Psoas muscle (tissue), 8 donors: Measurements from ENCODE around the gene PCNX4. TPM values are rescaled to one million over a fixed set of nuclear protein-coding genes. Genes with fewer than 3 reads are reported as not detected.

Experiments
- ATAC-seq, 4 donors: fragments of 200-7000 bp; cut with Tn5 transposase; one replicate each; pipeline ENCODE4 v1.9.1; 2020; ENCODE audit warnings: moderate library complexity in 3 of 4, mild to moderate bottlenecking in 2 of 4
- DNase-seq, 2 donors: peaks; one replicate each; pipeline ENCODE4 v3.0.0-alpha.2; 2020
- H3K27ac ChIP-seq: fragments of 200-600 bp; one replicate; pipeline ENCODE4 v1.8.0; 2022
- H3K27me3 ChIP-seq, 3 donors: fragments of 200-600 bp in 1 of 3; one replicate each; pipeline versions ENCODE4 v1.6.1 to v1.8.0; 2013 to 2022; ENCODE audit warnings: low read length in 2 of 3, mild to moderate bottlenecking in 2 of 3, moderate library complexity in 1 of 3; ENCODE audit not compliant: insufficient read depth in 3 of 3
- H3K36me3 ChIP-seq, 2 donors: fragments of 200-600 bp in 1 of 2; one replicate each; pipeline versions ENCODE4 v1.6.1 to v1.8.0; 2013 to 2022; ENCODE audit warnings: low read depth in 1 of 2, mild to moderate bottlenecking in 1 of 2, moderate library complexity in 1 of 2; ENCODE audit not compliant: insufficient read depth in 1 of 2
- H3K4me1 ChIP-seq: fragments of 200-600 bp; one replicate; pipeline ENCODE4 v1.8.0; 2022
- H3K4me3 ChIP-seq: fragments of 200-600 bp; one replicate; pipeline ENCODE4 v1.8.0; 2022; ENCODE audit warnings: mild to moderate bottlenecking
- H3K9me3 ChIP-seq: fragments of 200-600 bp; one replicate; pipeline ENCODE4 v1.8.0; 2022
- CTCF ChIP-seq: fragments of 200-600 bp; IDR thresholded peaks from one replicate; pipeline ENCODE4 v1.8.0; 2022; ENCODE audit warnings: antibody characterized with exemption
- WGBS, 3 donors: extraction: QIAGEN DNeasy Blood & Tissue Kit; methylation state at CpG; one replicate each; pipeline versions ENCODE4 v1.1.6 to v1.1.7; 2013; 5-methylcytosine and 5-hydroxymethylcytosine counted together
- intact Hi-C, 2 donors: fragments of 100-400 bp; cut with DNase I; formaldehyde crosslinking; loops; one replicate each; pipeline versions ENCODE4 v1.11.0 to v1.14.2; 2022
- polyA plus RNA-seq, 3 donors: library from polyadenylated mRNA; stranded (reverse); fragments of 200-250 nt; gene quantifications; one replicate each; pipeline ENCODE4 v1.2.3, GENCODE V29; 2013
- total RNA-seq, 4 donors: library from RNA; stranded (reverse); fragmentation: NEBNext Ultra II Directional in 2 of 4; extraction: Animal tissue kit (Norgen Biotek cat#: 25700) in 2 of 4; gene quantifications; one replicate each; pipeline versions ENCODE4 v1.2.1 to v1.2.4, GENCODE V29; 2021 to 2023
- donor health status: healthy with polysubstance abuse.
- donor health status: DM: no; HTN: no; CAD: no; lungs with moderate emphysema.
- donor health status: Bipolar disorder and iron deficiency.
- donor health status: healthy.
- donor health status: DM: yes; HTN: yes; CAD: no.
- donor health status: DM: no; HTN: no; CAD: no.
- donor health status: DM: no; HTN: no; CAD: no.
- donor health status: DM: yes; HTN: yes; CAD: no.

Gene PCNX4
- total and polyA plus RNA-seq, 7 donors: 13.0 to 41.4 (median 24.4) TPM

- no peak for DNase-seq
- no peak for ATAC-seq
- H3K4me3 ChIP-seq: no peak overlapping the region
- H3K4me1 ChIP-seq: no peaks in the 10 kb centered on the region
- intact Hi-C loops: no loop called here
- H3K27ac ChIP-seq: no peak overlapping the region
- H3K36me3 ChIP-seq: peaks cover 23 to 86% of the 10 kb centered on the region in 2 donors
- TF ChIP-seq CTCF: no peak
- no peaks in the 10 kb centered on the region for H3K27me3 ChIP-seq
- no peaks in the 10 kb centered on the region for H3K9me3 ChIP-seq
Measured at GRCh38 chr14:60125918-60126317, 34.2 kb downstream of the PCNX4 start.

- no peak for DNase-seq
- 78 to 88% (median 83%) methylated on average over 2 of the region's 2 CpGs for WGBS, 3 donors
- H3K9me3 ChIP-seq: no peaks in the 10 kb centered on the region
- no peaks in the 10 kb centered on the region for H3K4me1 ChIP-seq
- no peak for ATAC-seq
- H3K4me3 ChIP-seq: no peak overlapping the region
- no peak for TF ChIP-seq CTCF
- intact Hi-C loops: no loop called here
- H3K36me3 ChIP-seq: peaks cover 3 to 41% of the 10 kb centered on the region in 2 donors
- H3K27ac ChIP-seq: peak overlapping the region; percentile 37
- no peaks in the 10 kb centered on the region for H3K27me3 ChIP-seq
Measured at GRCh38 chr14:60133487-60133886, 41.8 kb downstream of the PCNX4 start.

DNA sequence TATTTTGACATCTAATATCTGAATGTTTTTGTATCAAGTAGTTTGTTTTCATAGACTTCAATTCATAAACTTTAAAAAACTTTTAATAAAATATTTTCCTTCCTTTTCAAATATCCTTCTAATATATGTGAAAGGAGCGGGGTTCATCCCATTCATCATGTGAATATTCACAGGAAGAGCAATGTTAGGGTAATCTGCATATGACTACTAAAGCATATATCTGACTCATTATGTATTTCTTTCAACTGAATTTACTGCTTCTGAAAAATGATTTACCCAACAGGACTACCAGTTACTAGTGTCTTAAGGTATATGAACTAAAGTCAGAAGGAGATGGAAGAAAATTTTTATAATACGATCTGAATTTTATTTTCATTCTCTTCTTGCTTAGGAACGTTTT lies 43.0 kb downstream of the PCNX4 start:
- H3K4me3 ChIP-seq: no peak overlapping the region
- H3K27ac ChIP-seq: no peak overlapping the region
- WGBS, 3 donors: 92 to 94% (median 92%) methylated on average over 3 of the region's 3 CpGs
- ATAC-seq (no peak), DNase-seq (no peak)
- no peaks in the 10 kb centered on the region for H3K4me1 ChIP-seq
- H3K9me3 ChIP-seq: no peaks in the 10 kb centered on the region
- H3K36me3 ChIP-seq: peaks cover 3 to 29% of the 10 kb centered on the region in 2 donors
- no peaks in the 10 kb centered on the region for H3K27me3 ChIP-seq
- intact Hi-C loops: no loop called here
- no peak for TF ChIP-seq CTCF

- no peaks in the 10 kb centered on the region for H3K9me3 ChIP-seq
- WGBS, 3 donors: 9 to 13% (median 10%) methylated on average over 3 of the region's 3 CpGs
- peak; percentile 94 to 97 (median 95) for ATAC-seq
- H3K4me1 ChIP-seq: peaks cover 51% of the 10 kb centered on the region
- peak overlapping the region; percentile 93 for H3K27ac ChIP-seq
- intact Hi-C loops: no loop called here
- no peaks in the 10 kb centered on the region for H3K27me3 ChIP-seq
- H3K36me3 ChIP-seq: peaks cover 19 to 87% of the 10 kb centered on the region in 2 donors
- DNase-seq: peak; percentile 88 to 94
- TF ChIP-seq CTCF: no peak
- peak overlapping the region; percentile 35 for H3K4me3 ChIP-seq
Measured at GRCh38 chr14:60151715-60152114, 60.0 kb downstream of the PCNX4 start.

GRCh38 chr14:60153991-60154390 lies 62.3 kb downstream of the PCNX4 start:
- H3K4me3 ChIP-seq: no peak overlapping the region
- H3K9me3 ChIP-seq: no peaks in the 10 kb centered on the region
- ATAC-seq (no peak), DNase-seq (no peak)
- intact Hi-C loops: no loop called here
- 83 to 86% (median 86%) methylated on average over 3 of the region's 3 CpGs for WGBS, 3 donors
- peaks cover 71% of the 10 kb centered on the region for H3K4me1 ChIP-seq
- H3K36me3 ChIP-seq: peaks cover 19 to 64% of the 10 kb centered on the region in 2 donors
- H3K27ac ChIP-seq: peak overlapping the region; percentile 93
- no peaks in the 10 kb centered on the region for H3K27me3 ChIP-seq
- no peak for TF ChIP-seq CTCF
